SIG-M5 treated with dmso at 0.1 percent for 504 hours (cell line): Measurements from ENCODE around the gene STRA8.

Experiments used
- DNase-seq: peaks from one replicate; lab custom pipeline; 2025; ENCODE audit not compliant: unreplicated experiment; lab: John Stamatoyannopoulos, UW

The STRA8 gene, protein sequence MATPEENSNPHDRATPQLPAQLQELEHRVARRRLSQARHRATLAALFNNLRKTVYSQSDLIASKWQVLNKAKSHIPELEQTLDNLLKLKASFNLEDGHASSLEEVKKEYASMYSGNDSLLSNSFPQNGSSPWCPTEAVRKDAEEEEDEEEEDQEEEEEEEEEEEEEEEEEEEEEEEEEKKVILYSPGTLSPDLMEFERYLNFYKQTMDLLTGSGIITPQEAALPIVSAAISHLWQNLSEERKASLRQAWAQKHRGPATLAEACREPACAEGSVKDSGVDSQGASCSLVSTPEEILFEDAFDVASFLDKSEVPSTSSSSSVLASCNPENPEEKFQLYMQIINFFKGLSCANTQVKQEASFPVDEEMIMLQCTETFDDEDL

DNA sequence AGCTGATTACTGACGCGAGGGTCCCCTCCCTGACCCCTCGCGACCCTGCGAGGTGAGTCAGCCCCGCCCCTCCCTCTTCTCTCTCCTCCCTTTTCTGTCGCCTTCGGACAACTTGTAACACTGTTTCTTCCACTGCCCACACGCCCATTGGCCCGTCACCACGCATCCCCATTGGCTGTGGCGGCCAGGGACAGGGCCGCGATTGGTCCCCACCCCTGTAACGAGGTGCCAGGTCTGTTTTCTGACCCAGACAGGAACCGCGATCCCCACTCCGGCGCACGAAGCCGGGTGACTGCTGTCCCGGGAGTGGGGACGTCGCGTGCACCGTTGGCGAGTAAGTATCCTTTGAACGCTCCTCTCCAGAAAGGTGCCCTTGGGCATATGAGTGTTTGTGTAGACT, at the start of gene STRA8:
Gene STRA8 (plus strand): TSS at position 269 of the 400 bp plus-strand sequence. CDS start 6,687 bp downstream, outside the sequence.
- DNase-seq, result no peak

DNA sequence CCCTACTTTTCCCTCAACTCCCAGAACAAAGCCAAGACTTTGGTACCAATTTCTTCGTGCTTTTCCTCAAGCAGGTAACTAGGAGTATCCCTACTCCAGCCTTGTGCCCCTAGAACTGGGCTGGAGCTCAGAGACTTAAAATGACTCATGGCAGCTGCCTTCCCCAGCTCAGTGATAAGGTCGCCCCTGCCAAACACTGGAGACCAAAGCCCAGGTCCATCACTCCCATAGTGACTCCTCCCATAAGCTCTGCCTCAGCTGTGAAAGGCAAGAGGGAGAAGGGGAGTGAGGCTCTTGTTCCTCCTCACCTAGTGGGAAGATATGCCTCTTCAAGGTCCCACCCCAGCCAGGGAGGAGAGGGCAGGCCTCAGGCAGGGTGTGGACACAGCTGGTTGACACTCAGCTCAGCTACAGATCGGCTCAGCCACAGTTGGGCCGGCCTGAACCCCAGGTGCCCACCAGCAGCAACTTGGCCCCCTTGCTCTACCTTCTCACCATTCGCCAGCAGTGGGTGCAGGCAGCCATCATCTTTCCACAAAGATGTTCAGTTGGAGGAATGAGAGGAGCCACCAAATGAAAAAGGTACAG, 49.3 kb upstream of the STRA8 start:
- no peak for DNase-seq

DNA sequence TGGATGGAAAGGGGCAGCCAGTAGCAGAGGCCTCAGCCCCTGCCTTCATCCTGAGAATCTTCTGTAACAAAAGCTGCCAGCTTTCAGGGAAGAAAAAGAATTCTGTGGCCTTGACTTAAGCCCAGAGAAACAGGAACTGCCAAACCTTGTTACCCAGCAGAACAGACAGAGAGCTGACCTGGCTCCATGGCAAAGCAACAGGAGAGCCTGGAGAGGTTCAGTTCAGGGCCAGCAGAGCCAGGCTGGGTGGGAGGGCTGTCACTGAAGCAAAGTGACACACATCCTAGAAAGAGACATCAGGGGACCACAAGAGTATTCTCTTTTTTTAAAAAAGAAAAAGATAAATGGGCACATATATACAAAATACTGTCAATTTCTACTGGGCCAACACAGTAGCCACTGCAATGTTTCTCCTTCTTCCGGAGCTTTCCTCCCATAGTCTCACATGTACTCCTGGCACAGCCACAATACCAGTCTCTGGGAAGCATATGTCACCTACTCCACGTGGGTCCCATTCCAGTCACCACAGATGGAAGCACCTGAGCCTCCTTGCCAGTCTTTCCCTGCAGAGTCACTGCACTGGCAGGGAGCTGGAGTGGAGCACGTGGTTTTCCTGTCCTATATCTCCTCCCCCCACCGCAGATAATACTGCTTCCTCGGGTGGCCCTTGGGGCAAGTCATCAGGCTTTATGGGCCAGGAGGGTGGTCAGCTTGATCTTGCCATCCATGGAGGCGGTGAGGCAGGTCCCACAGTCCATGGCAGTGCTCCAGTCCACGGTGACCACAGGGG, 48.0 kb upstream of the STRA8 start:
- DNase-seq, result no peak

DNA sequence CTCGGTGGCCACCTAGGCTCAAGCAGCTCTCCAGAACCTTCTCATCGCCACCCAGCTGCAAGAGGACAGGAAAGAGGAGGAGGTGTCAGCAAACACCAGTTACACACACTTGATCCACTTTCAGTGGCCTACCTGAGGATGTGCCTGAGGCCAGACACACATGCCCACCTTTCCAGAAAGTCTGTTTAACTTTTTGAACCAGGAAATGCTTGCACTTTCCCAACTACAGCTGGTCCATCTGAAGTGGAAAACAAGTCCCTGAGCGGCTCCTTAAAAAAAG, 47.4 kb upstream of the STRA8 start:
- DNase-seq, result no peak

DNA sequence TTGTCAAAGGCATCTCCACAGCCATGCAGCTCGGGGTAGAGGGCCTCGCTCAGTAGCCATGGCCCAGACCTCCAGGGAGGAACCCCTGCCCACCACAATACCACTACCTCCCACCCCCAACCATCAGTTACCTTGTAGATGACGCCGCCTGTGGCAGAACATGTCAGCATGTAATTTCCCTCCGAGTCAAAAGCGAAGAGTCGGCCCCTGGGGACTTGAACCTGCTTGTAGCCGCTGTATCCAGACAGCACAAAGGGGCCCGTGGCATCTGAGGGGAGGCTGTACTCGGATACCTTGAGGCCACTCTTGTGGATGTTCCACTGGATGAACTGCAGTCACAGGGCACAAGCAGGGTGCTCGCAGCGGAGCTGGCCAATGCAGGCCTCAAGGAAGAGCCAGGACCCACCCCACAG, 46.8 kb upstream of the STRA8 start:
- DNase-seq, result no peak

DNA sequence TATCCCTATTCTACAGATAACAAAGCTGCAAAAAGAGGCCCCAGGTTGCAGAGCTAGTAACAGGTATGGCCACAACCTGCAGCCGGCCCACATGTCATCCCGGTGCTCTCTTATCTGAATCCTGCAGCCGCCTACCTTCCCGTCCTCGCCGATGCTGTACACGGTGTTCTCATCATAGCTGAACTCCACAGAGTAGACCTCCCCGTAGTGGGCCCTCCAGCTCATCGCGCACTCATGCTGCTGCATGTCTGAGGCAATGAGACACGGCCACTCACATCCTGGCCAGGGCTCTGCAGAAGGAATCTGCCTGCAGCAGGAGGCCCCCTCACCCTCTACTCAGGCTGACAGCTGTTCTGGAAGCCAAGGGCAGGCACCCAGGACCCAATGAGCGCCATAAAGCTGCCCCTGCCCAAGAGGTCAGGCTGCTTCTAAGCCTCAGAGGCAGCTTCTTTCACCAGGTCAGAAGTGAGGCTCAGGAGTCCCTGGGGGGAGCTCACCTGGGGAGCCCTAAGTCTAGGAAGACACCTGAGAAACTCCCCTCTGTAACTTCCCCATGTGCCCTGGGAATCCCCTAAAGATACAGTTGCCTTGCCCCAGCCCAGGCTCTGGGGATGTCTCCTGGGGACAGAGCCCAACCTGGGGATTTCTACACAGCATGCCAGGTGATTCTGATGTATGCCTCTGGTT, 45.2 kb upstream of the STRA8 start:
- DNase-seq, result no peak

DNA sequence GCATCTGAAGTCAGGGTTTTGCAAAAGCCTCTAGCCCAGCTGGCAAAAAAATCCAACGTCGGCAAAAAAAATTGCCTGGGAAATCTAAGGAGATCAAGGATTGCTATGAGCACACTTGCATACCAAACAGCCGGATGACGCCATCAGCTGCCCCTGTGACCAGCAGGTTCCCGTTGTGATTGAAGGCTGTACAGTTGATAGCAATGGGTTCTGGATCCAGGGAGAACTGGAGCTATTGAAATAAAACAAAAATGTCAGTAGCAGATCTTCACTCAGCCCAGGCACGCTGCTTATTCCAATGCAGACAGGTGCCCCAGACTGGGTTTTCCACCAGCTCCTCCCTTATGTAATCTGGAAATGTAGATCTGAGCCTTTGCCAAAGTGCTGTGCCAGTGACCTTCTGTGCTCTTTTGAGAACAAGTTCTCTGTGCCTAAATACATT, 44.4 kb upstream of the STRA8 start:
- DNase-seq, result no peak

DNA sequence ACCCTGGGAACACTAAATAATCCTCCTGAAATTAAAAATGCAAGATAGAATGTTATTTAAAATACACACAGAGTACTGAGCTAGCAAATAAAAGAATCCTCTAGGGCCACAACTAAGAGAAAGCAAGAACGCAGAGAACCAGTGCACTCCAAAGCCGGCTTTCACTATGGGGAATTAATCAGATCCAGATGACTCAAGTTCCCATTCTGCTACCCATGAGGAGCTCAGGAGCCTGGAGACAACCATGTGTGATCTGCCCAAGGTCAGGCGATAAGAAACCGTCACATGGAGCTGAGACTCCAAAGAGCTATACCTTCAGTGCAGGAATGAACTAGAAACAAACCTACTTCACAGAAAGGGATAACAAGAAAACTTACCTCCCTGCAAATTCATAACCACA, 43.7 kb upstream of the STRA8 start:
- no peak for DNase-seq

DNA sequence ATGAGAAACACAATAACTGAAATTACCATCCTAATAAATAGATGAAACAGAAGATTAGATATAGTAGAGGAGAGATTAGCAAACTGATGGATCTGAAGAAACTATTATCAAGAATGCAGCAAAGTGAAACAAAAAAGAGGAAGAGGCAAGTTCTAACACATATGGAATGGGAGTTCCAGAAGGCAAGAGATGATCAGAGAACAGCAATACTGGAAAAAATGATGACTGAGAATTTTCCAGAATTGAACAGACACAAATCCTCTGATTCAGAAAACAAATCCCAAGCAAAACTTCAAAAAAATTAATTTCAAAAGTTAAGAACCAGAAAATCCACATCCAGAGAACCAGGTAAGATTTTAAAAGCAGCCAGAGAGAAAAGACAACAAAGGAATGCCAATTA, 42.9 kb upstream of the STRA8 start:
- DNase-seq, result no peak

DNA sequence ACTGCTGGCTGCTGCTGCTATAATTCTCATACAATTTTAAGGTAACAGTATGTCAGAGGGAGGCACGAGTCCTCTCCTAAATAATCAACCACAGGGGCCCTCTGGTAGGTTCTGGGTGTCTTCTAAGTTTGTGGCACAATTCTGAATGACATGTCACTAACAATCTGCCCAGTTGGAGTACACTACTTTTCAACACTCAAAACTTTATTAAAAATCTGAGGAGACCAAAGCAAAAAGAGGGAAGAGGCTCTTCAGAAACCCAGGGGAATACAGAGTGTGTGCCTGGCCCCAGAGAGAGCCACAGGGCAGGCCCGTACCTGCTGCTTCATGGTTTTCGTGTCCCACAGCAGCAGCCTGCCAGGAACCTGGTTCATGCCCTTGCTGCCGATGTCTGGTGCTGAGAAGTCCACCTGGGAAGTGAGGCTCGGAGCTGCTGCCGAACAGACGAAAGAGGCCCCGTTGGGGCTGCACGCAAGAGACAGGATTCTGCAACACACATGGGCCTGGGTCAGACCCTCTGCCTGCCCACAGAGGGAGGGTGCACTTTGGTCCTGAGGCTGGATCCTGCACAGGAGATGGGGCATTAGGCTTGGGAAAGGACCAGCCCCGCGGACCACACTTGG, 40.6 kb upstream of the STRA8 start:
- no peak for DNase-seq

DNA sequence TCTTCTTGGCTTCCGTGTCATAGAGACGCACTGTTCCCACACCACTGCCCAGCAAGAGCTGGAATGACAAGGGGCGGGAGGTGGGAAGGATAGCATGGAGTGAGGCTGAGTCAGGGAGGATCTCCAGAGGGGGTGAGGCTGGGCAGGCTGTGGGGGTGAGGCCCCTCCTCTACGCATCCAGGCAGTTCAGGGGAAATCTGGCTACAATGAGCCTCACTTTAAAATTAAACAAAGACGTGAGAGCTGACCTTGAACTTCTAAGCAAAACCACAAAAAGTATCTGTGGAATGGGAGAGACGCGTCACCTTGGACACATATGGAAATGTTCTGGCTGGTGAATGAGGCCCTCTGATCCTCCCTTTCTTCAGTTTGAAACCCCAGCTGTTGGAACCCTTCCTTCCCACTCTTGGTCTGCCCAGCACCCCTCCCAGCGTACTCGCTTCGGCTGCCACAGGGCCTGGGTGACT, 40.0 kb upstream of the STRA8 start:
- DNase-seq, result no peak

DNA sequence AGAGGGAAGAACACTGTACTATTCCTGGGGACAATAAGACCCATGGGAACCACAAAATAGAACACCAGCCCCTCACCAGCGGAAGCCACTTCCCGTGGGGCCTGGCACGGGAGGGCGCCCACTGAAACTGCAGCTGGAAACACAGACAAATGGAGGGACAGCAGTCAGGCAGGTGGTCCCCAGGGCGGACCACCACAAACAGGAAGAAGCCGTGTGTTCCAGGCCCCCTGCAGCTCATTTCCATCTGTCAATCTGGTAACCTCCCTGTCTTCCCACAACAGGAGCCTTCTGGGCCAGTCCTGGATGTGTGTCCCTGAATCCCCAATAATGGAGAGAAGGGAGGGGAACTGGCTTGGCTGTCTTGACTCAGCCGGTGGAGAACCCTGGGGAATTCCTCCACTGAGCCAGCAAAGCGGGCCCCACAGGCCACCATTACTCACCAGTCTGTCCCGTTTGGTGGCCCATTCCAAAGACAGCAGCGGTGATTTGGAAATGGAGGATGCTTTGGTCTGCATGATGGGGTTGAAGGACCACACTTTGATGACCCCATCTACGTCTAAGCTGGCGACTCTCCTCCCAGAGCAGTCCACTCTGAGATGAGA, 39.0 kb upstream of the STRA8 start:
- DNase-seq, result no peak

DNA sequence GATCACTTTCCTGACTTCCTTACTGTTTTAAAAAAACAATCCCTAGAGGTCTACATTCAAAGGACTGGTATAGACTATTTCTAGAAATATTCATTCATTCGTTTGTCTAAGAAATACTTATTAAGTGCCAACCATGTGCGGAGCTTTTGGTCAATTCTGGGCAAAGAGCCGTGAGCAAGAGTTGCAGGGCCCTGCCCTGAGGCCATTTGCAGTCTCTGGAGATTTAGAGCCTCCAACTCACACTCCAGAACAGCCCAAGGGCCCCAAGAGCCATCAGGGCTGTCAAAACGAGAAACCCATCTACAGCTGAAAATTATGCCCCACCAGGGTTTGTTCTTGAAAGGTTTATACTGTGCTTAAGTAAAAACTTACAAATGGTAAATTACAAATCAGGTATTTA, 38.5 kb upstream of the STRA8 start:
- no peak for DNase-seq

DNA sequence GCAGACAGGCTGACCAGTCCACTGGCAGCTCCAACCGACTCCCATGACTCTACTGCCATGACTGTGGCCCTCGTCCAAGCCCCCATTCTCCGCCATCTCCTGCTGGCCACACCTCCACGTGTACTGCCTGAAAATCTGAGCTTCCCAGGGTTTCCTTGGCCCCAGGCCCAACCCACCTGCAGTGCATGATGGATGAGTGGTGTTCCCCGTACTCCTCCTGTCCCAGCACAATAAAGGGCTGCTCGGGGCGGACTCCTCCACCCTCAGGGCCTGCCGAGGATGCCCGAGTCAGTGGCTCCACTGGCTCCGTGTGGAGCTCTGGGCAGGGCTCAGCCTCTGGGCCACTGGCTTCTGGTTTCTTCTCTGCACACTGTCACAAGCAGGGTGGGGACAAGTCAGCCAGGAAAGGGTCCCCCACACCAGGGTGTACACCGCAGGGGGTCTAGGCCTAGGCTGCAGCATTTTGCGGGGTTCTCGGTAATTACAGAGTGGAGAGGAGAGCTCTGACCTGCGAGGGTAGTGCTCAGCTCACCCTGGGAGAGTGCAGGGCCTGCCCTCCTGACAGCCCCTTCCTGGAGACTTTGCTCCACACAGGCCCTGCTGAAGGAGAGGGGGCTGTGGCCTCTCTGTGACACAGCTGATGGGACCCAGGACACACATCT, 37.5 kb upstream of the STRA8 start:
- DNase-seq, result no peak

DNA sequence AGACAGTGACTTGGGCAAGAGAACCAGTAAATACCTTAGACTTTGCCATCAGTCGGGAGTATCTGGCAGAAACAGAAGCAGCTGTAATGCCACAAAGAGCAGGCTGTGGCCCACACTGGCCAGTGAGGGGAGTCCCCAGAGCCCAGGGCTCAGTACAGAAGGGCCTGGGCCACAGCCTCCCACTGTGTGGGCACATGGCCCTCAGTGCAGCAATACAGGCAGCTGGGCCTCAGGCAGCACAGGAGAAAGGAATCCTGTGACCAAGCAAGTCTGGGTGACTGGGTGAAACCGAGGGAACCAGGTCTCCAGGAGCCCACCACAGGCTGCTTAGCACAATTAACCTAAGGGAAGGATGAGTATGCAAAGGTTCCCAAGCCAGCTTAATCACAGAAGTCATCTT, 36.3 kb upstream of the STRA8 start:
- DNase-seq, result no peak

DNA sequence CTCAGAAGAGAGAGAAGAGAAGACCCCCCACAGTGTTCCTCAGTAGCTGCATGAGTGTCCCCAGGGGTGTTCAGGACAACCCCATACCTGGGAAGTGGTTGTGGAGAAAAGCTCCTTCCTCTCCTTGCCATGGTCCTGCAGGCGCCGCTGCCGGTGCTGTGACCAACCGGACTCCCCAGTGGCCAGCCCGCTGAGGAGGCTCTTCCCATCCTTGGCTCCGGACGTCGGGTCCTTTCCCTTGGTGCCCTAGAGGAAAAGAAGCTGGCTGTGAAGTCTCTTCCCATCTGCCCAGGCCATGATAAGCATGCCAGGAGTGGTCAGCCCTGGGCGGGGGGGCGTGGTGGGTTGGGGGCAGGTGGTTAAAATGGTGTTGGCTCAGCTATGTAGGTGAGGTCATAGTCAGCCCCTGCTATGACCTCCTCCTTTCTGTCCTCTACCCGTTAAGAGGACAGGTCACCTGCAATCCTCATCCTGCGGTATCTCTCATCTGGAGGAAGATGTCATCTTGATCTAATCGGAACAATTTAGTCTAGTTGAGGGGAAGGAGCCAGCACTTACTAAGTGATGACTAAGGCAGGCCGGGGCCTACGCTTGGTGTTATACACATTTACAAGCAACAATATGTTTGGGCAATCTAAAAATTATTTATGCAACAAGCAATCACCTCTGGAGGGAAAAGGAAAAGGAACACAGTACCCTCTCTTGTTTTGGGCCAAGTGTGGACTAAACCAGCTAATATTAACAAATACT, 35.6 kb upstream of the STRA8 start:
- no peak for DNase-seq

DNA sequence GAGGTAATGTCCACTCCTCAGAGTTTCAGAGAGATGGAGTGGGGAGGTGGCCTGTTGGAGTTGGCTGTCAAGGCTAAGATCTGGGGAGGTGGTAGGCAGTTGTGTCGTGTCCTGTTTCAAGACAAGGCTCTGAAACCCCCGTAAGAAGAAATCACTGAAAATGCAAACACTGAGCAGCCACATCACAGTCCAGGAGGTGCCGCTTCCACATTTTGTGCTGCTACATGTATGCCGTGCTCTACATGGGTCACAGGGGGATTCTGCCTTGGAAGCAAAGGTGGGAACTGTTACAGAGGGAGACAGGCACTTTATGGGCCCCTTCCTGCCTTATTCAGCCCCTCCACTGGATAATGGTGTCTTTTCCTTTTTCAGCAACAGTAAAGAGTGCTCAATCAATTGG, 34.2 kb upstream of the STRA8 start:
- DNase-seq, result no peak

DNA sequence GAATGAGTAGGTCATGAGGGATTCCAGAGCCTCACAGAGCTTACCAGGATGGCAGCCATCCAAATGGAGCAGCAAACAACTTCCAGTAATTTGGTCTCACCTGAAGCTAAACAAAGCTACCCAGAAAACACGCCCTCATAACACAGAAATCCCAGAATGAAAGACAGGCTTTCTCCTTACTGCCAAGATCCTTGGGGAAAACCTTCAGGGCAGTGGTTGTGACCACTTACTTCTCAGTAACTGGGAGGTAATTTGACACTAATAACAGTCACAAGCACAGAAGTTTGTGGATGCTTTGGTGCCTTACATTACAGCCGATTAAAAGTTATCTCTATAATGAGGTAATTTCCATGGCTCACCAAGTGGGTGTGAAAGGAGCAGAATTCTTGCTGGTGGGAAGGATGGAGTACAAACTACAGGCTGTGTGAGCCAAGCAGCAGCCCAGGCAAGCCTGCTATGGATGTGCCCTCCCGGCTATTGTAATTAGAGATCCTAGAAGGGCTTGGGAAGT, 32.8 kb upstream of the STRA8 start:
- DNase-seq, result no peak

DNA sequence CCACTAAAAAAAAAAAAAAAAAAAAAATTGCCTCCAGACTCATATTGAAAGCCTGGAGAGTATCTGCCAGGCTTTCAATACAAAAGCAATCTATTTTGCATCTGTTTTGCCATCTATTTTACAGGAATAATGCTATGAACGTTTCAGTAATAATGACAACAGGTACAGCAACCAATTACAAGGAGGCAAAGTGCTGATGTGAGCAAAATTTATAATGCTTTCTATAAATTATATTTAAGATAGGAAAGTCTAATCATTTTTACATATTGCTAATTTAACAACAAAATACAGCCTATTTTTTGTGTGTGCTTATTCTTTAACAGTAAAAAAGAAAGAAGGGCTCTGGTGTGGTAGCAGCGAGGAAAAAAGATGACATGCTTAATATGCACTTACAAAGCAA, 32.3 kb upstream of the STRA8 start:
- no peak for DNase-seq
